Stimulated activated CD4-positive, alpha-beta T cell treated with anti-CD3 and anti-CD28 coated beads, Interleukin-1b, Interleukin-23, amount 100 ng/mL, for 24 hours (primary cell): ENCODE data around the gene PPP1R3E.

Source experiments
- DNase-seq, 4 experiments: peaks; one replicate each; pipeline ENCODE4 v3.0.0-alpha.2; 2020; ENCODE audit warnings: low read depth in 4 of 4, low spot score in 1 of 4

The PPP1R3E gene

DNA sequence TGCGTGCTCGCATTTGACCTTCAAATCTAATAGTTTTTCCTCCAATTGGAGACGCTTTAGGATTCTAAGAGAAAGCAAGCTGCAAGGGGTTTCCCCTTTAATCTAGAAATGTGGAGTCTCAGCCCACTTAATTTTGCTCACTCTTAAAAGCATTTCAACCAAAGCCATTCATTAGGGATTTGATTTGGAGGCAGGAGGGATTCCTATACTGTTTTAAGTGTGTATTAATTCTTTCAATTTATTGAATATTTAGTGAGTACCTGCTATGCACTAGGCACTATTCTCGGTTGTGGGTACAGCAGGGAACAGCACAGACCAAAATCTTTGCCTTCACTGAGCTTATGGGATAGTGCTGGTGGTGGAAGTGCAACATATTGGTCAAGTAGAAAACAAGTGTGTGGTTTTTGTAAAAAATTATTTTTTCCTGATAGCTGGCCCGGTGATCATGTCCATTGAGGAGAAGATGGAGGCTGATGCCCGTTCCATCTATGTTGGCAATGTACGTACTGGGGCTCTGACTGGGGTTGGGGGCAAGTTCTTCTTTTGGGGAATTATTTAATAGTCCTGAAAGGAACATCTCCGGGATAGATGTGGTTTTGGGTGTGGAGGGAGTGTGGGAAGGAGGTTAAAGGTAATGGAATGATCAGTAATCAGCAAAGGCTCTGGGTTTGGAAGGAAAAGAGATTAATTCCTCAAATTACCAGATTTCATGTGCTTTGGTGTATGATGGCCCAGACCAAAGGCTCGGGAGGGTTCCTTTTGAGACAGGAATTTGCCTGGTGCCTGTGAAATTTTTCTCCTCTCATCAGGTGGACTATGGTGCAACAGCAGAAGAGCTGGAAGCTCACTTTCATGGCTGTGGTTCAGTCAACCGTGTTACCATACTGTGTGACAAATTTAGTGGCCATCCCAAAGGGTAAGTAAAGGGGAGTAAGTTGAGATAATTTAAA, 20.2 kb upstream of the PPP1R3E start:
- DNase-seq, result no peak

DNA sequence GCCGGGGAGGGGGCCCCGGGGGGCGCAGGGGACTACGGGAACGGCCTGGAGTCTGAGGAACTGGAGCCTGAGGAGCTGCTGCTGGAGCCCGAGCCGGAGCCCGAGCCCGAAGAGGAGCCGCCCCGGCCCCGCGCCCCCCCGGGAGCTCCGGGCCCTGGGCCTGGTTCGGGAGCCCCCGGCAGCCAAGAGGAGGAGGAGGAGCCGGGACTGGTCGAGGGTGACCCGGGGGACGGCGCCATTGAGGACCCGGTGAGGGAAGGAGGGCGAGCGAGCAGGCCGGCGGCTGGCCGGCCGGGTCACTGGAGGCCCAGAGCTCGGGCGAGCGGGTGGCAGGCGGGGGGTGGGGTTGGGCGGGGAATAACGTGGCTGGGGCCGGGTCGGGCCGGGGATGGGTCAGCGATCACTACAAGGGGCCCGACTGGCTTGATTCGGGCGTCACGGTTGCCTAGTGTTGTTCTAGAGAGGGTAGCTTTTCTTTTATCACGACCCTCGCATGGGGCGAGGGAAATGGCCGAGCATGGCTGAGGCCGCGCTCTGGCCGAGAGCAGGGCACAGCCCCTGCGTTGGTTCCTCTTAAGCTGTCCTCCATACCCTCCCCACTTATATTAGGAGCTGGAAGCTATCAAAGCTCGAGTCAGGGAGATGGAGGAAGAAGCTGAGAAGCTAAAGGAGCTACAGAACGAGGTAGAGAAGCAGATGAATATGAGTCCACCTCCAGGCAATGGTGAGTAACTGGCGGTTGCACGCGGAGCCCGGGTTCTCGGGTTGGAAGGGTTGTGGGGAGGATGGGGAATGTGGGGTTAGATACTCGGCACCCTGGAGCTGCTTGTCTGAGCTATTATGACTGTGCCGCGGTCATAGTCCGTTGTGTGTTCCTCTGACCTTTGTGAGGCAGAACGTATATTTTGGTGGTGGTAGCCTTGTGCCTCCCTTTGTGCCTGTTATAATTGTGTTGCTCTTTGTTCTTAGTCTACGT, 19.2 kb upstream of the PPP1R3E start:
- DNase-seq, result peak in 2 of 4 experiments; percentile 23 to 50

DNA sequence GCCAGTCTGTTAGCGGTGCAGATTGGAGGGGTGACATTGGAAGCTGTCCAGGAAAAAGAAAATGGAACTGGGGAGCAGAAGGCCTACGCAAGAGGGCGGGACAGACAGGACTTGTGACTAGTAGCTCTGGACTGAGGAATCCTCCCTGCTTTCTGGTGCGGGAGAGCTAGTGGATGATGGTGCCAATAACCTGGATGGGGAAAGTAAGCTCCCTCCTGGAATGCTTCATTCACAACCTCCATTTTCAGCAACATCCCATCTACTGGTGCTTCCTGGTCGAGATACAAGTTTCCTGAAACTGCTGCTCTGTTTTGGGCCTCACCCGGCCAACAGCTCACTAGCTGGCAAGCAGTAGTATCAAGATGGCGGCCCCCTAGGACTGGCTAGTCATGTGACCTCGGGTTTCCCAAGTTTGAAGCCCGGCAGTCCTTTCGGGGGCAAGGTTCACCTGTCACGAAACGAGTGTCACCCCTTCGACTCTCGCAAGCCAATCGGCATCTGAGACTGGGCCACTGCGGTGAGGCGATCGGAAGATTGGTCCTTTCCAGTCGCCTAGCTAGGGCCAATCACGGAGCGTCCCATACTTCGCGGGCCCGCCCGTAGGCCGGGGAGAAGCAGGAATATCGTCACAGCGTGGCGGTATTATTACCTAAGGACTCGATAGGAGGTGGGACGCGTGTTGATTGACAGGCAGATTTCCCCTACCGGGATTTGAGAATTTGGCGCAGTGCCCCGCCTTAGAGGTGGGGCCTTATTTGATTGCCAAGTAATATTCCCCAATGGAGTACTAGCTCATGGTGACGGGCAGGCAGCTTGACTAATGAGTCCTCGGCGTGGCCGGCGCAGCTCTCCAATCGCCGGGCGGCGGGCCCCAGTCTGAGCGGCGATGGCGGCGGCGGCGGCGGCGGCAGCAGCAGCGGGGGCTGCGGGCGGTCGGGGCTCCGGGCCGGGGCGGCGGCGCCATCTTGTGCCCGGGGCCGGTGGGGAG, 18.2 kb upstream of the PPP1R3E start, which contains the start of gene PABPN1:
PABPN1 (plus strand) TSS at position 874 of the 988 bp plus-strand sequence; CDS start at position 887, 13 bp downstream.
- DNase-seq, result peak; percentile 84 to 95 (median 90)

DNA sequence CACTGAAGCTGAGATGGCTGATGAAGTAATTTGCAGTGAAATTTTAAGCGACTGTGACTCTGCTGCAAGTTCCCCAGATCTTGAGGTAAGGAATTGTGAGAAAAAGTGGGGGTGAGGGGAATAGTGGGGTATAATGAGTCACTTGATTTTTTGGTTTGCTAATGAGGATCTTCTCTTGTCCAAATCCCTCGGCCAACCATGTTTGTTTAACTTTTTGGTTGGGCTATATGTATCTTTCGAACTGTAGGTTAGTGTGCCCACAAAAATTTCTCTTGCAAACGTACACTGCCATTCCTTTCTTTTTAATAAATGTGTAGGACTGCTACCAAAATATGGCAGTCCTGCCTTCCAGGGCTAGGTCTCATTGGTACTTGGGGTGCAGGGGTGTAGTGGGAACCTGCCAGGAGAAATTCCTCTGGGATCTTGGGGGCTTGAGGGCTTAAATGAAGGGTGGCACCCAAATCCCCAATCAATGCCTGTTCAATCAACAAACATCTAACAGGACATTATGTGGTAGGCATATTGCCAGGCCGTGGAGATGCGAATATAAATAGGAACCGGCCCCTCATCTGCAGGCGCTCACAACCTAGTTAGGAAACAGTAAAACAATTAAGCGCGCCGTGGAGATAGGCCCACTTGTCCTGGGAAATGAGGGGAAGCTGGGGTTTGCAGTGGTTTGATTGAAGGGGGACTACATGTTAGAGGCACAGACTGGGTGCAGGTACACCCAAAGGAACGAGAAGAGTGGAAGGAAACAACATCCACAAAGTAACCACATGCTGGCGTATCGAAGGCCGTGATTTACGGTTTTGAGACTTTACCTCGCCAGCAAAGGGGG, 17.3 kb upstream of the PPP1R3E start:
- DNase-seq, result no peak

DNA sequence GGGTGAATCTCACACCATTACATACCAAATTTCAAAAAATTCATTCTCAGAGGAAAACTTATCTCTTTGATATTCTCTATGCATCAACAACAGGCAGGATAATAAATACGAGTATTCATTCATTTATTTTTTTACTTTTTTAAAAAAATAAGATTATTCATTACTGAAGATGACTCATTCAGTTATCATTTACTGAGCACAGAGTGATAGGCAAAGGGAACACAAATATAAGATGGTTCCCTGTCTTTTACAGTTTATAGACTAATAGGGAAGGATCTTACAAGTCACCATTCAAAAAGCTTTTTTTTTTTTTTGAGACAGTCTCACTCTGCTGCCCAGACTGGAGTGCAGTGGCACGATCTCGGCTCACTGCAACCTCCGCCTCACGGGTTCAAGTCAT, 13.6 kb upstream of the PPP1R3E start:
- no peak for DNase-seq

DNA sequence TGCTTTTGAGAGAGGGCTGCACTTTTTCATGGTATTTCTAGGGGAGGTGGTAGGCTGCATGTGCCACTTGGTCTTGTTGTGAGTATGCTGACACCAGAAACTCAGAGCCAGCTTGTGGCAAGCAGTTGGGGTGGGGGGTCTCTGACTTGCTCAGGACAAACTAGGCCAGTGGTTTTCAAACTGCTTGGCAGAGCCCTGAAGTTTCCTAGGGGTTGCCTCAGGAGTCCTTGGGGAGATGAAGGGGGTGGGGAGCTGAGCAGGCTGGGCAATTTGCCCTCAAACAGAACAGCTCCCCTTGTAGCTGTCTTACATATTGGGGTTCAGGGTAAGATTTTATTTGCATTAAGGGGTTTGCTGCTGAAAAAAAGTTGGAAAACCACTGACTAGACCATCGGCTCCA, 7.9 kb upstream of the PPP1R3E start:
- DNase-seq, result no peak

DNA sequence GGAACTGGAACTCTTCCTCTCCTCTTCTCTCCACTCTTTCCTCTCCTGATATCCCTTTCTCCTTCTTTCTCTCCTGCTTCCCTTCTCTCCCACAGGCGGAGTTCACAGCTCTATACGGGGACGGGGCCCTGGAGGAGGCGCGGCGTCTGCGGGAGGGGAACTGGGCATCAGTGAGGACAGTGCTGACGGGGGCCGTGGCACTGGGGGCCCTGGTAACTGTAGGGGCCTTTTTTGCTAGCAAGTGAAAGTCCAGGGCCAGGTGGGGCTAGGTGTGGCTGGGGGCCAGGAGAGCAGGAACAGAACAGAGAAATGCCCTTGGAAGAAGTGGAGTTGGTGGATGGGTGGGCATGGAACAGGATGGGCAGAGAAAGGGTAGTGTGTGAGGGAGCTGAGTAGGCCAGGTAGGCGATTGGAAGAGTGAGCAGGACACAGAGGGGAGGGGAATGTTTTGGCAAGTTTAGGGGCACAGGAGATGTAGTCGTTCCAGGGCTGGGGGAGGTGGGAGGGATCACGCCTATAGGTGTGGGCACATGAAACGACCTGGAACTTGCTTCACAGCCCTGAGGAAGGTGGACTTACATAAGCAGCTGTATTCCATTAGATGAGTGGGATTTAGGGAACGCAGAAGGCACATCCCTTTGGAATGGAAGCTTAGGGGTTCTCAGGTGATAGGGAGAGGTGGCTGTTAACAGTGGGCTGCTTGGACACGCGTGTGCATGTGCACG, 6.2 kb upstream of the PPP1R3E start:
- no peak for DNase-seq

DNA sequence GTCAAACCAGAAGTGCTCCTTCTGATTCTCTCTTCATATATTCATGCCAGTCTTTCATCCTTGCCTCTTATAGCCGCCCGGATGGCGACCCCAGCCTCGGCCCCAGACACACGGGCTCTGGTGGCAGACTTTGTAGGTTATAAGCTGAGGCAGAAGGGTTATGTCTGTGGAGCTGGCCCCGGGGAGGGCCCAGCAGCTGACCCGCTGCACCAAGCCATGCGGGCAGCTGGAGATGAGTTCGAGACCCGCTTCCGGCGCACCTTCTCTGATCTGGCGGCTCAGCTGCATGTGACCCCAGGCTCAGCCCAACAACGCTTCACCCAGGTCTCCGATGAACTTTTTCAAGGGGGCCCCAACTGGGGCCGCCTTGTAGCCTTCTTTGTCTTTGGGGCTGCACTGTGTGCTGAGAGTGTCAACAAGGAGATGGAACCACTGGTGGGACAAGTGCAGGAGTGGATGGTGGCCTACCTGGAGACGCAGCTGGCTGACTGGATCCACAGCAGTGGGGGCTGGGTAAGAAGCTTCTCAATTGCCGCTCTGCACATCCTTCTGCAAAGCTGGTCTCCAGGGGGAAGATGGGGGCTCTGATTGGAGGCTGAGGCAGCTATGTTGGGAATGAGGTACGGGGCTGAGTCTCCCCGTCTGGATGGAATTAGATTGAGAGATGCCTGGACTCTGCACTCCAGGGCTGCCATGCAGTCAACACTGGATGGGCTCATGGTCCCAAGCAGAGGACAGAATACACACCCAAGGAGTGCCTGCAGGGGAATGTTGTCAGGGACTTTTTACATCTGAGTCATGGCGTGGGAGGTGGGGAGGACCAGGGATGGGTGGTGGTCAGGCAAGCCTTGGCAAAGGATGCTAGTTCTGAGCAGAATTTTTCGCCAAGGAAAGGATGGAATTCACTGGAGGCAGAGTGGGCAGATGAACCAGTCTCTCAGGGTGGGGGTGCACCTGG, 5.3 kb upstream of the PPP1R3E start:
- DNase-seq, result no peak

DNA sequence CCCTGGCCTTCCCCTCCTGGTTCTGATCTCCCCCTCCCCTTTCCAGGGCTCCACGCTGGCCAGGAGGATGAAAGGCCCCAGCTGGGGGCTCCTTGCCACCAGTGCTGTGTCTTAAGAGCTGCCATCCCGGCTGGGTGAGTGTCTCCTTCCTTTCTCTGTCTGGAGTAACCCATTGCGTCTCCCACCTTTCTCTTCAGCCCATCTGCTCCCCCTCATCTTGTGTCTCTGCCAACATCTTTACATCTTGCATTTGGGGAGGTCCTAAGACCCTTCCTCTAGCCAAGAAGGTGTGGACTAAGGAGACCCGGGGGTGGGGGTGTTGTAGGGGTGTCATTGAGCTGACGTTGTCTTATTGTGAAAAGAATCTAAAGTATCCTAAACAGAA, 4.5 kb upstream of the PPP1R3E start:
- DNase-seq, result no peak

DNA sequence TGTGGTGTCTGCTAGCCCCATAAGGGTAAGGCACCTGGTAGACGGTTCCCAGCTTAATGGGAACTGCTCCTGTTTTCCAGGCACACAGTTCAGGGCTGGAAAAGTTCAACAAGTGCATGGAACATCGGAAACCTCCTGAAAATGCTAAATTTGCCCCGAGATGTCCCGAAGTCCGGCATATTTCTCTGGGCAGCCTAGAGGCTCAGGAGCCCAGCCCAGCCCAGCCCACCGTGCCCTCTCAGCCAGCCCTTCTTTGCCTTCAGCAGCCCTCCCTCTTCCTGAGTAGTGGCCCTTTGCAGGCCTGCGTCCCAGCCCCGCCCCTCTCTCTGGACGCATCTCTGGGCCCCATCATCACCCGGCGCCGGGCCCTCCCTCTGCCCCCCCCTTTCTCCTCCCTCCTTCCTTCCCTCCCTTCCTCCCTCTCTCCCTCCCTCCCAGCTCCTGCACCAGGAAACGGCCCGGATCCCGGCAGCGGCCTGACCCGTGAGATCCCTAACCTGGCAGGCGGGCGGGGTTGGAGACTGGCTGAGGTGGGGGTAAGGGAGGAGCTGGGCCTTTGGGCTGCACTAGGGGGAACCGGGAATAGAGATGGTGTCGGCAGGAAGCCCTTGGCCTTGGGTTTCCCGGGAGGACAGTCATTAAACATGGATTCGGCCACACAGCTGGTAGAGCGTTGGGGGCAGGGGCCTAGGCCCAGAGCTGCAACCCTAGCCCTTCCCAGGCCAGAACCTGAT, 3.9 kb upstream of the PPP1R3E start, which contains the start of gene BCL2L2:
BCL2L2 (plus strand) TSS at position 422 of the 734 bp plus-strand sequence. CDS start 935 bp downstream, outside the sequence.
- no peak for DNase-seq

DNA sequence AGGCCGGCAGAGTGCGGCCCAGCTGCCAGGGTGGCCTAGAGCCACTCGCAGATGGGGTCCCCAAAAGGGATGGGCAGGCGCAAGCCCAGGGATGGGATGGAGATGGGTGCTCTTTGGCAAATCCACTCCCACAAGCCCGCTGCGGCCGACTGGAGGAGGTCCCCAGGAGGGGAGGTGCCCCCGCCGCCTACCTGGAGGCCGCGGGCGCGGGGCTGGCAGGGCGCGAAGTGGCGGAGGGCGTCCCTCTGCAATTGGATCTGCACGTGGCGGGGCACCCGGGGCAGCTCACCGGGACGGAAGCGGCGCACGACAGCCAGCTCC, 730 bp downstream of the PPP1R3E start:
- peak in 1 of 4 experiments; percentile 45 for DNase-seq

DNA sequence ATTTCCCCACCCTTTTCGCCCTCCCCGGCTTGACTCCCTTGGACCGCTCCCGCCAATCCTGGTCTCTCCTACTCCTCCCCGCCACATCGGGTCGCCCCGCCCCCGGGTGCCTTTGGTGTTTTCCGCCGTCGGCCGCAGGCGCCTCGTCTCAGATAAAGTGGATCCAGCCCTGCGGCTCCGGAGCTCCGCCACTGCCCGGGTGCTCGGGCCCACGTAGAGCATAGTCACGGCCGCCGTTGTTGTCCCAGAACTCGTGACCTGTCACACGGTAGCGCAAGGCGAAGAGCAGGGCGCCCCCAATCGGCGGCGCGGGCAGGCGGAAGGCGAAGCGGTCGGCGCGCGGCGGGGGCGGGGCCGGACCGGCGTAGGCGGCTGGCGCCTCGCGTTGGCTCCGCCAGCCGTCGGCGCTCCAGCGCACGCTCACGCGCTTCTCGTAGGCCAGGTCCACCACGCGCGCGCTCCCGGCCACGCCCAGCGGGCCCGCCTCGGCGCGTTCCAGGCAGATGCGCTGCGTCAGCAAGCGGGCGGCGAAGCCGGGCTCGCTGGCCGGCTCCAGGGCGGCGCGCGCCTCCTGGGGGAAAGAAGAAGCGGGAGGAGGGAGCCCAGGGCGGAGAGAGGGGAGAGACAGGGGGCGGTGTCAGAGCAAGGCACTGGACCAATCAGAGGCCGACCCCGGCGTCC, 1.2 kb downstream of the PPP1R3E start:
- DNase-seq, result peak; percentile 92 to 95 (median 94)

DNA sequence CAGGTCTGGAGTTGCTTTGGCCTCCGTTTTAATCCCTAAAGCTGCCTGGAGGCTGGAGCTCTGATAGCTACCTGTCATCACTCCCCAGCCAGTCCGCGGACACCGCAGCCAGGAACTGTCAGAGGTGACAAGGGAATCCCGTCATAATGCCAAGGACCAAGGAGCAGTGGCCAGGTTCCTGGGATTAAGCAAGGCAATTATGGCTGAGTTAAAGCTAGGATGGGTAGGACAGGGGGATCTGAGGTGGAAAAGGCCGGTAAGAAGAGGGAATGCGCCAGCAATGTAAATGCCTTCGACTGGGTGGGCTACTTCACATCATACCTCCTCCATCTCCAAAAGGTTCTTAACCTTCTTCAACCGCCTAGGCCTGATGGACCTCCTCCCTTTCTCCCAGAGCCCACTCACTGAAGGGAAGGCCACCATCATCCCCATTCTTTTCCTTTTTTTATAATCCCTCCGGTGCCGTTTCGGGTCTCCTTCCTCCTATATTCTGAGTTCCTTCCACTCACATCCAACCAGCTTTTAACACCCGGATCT, 1.9 kb downstream of the PPP1R3E start:
- no peak for DNase-seq

DNA sequence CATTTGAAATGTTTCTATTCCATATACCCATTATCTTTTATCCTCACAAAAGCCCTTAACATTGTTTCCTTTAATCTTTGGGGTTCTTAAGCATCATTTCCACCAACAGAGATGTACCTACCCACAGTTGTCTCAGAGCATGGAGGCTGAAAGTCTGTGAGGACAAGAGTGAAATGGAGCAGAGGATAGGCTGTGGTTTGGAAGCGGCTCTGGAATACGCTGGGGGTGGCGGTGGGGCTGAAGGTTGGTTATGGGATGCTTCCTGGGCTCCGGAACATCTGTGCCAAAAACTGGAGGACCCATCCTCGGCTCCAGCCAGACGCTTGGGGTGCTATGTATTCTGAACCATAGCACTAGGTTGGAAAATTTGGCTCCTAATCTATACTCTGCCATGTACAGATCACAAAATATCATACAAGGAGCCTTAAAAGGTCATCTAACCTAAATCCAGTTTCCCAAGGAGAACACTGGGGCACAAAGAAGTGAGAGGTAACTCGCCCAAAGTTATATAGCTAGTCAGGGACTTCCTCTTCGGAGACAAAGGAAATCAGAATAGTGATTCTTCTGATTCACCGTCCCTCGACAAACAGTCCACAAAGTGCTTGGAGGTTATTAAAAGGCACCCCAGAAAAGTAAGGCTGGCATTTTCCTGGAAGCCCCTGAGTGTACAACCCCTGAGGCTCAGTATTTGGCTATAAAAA, 2.5 kb downstream of the PPP1R3E start:
- DNase-seq, result no peak

DNA sequence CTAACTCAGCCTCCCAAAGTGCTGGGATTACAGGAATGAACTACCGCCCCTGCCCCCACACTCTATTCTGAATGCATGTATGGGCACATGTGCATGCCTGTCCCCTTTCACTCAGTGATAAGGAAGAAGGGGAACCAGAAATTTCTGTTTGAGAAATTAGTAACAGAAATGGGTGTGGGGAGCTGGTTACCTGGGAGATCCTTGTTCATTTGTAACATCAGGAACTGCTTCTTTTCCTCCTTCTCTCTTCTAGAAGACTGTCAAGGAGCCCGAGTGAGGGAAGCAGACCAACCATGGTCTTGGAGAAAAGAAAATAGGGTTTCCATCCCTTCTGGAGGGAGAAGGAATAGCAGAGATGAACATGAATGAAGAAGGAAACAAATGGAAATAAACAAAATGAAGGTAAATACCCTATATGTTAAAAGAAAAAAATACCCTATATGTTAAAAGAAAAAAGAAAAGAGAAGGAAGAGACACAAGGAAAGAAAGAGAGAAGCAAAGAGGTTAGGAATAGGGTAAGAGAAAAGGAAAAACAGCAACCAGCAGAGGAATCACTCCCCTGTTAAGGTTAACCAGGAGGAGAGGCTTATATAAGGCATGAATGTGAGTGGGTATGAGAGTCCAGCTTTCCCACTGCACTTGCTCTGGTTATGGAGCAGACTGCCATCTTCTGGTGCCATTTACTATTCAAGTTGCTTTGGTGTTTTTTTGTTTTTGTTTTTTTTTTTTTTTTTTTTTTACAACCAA, 3.3 kb downstream of the PPP1R3E start:
- DNase-seq, result no peak
